H1 (cell line): ENCODE data around the gene SEC22C. TPM values are rescaled to one million over a fixed set of nuclear protein-coding genes. Genes with fewer than 3 reads are reported as not detected.

Experiments used
- CTCF ChIA-PET: fragments of 300-600 bp; sonication (Branson Sonifier 250); formaldehyde crosslinking; loops from one replicate; lab custom pipeline; 2021; ENCODE audit not compliant: partially characterized antibody; lab: Charles Lee
- POLR2A ChIA-PET: fragments of 300-600 bp; sonication (Branson Sonifier 250); formaldehyde crosslinking; loops from one replicate; lab custom pipeline; 2021; ENCODE audit warnings: inconsistent platforms; ENCODE audit not compliant: partially characterized antibody; lab: Charles Lee
- DNase-seq, 2 experiments: peaks; one replicate each; pipeline versions ENCODE4 v3.0.0 to v3.0.0-alpha.2; 2010 to 2022; ENCODE audit warnings: low spot score in 2 of 2, low read depth in 1 of 2, mixed read lengths in 1 of 2
- FAIRE-seq: peaks from 2 replicates; lab custom pipeline; 2011; peaks lifted over from hg19 to GRCh38; lab: Jason Lieb, UNC
- H2AFZ ChIP-seq: 2 replicates; pipeline ENCODE4 v1.8.1; 2012; ENCODE audit warnings: low read length, inconsistent platforms
- H2AK5ac ChIP-seq: 2 replicates; pipeline ENCODE4 v1.6.1; 2013; ENCODE audit warnings: low read depth, low read length
- H2BK120ac ChIP-seq: replicated peaks from 2 replicates; pipeline ENCODE3; 2013; ENCODE audit warnings: low read depth, low read length, inconsistent platforms
- H2BK12ac ChIP-seq: 2 replicates; pipeline ENCODE4 v1.6.1; 2013; ENCODE audit warnings: low read depth, low read length
- H2BK15ac ChIP-seq: 2 replicates; pipeline ENCODE4 v1.6.1; 2013; ENCODE audit warnings: low read length
- H2BK20ac ChIP-seq: 2 replicates; pipeline ENCODE4 v1.6.1; 2013; ENCODE audit warnings: low read length
- H2BK5ac ChIP-seq: 2 replicates; pipeline ENCODE4 v1.6.1; 2013; ENCODE audit warnings: low read depth, low read length
- H3K14ac ChIP-seq: 2 replicates; pipeline ENCODE4 v1.6.1; 2013; ENCODE audit warnings: inconsistent platforms; ENCODE audit not compliant: insufficient read length
- H3K18ac ChIP-seq: 2 replicates; pipeline ENCODE4 v1.6.1; 2013; ENCODE audit warnings: low read length; ENCODE audit errors: extremely low read depth
- H3K23ac ChIP-seq: 2 replicates; pipeline ENCODE4 v1.6.1; 2013; ENCODE audit warnings: inconsistent platforms; ENCODE audit not compliant: insufficient read length
- H3K23me2 ChIP-seq: 2 replicates; pipeline ENCODE4 v1.6.1; 2013; ENCODE audit warnings: low read depth, low read length
- H3K27ac ChIP-seq: 2 replicates; pipeline ENCODE4 v1.6.1; 2011; ENCODE audit warnings: low read depth, low read length, inconsistent platforms
- H3K27me3 ChIP-seq, 4 experiments: replicated peaks in 1 of 4; 1 replicate in 1 of 4; 2 replicates in 3 of 4; pipeline versions ENCODE4 v1.6.1 to v1.8.1; 2011 to 2013; ENCODE audit warnings: low read length in 3 of 4, mild to moderate bottlenecking in 3 of 4, inconsistent platforms in 2 of 4, mixed read lengths in 2 of 4, moderate library complexity in 1 of 4; ENCODE audit not compliant: control insufficient read depth in 3 of 4, insufficient read depth in 3 of 4; ENCODE audit errors: extremely low read depth in 1 of 4
- H3K36me3 ChIP-seq, 4 experiments: 2 replicates each; pipeline versions ENCODE4 v1.6.1 to v1.8.1; 2011 to 2013; ENCODE audit warnings: mild to moderate bottlenecking in 4 of 4, low read length in 3 of 4, moderate library complexity in 2 of 4, control low read depth in 1 of 4, inconsistent platforms in 1 of 4; ENCODE audit not compliant: insufficient read depth in 4 of 4, control insufficient read depth in 2 of 4
- H3K4ac ChIP-seq: replicated peaks from 2 replicates; pipeline ENCODE3; 2013; ENCODE audit warnings: low read length, low read depth, mixed read lengths, inconsistent platforms; ENCODE audit not compliant: insufficient read length
- H3K4me1 ChIP-seq, 4 experiments: replicated peaks in 1 of 4; 1 replicate in 1 of 4; 2 replicates in 3 of 4; pipeline versions ENCODE4 v1.6.1 to v1.8.1; 2011 to 2013; ENCODE audit warnings: low read length in 3 of 4, inconsistent platforms in 2 of 4, mixed read lengths in 1 of 4; ENCODE audit not compliant: insufficient read depth in 4 of 4, control insufficient read depth in 3 of 4
- H3K4me2 ChIP-seq, 2 experiments: 2 replicates each; pipeline versions ENCODE4 v1.6.1 to v1.8.1; 2011 to 2013; ENCODE audit warnings: low read depth in 2 of 2, low read length in 2 of 2, control low read depth in 1 of 2, inconsistent platforms in 1 of 2, mild to moderate bottlenecking in 1 of 2; ENCODE audit not compliant: insufficient read depth in 1 of 2
- H3K4me3 ChIP-seq, 4 experiments: fragments of 200-600, 300-600 bp in 1 of 4; sonication (generic), shearing (Covaris generic), sonication (Bioruptor Twin) in 1 of 4; 2 replicates each; pipeline versions ENCODE4 v1.5.1 to v1.8.1; 2011 to 2016; ENCODE audit warnings: low read length in 4 of 4, low read depth in 3 of 4, control low read depth in 2 of 4, inconsistent platforms in 2 of 4, mild to moderate bottlenecking in 2 of 4, mixed read lengths in 1 of 4, moderate library complexity in 1 of 4; ENCODE audit not compliant: insufficient read depth in 2 of 4; ENCODE audit errors: extremely low read depth in 1 of 4
- H3K56ac ChIP-seq: replicated peaks from 2 replicates; pipeline ENCODE3; 2013; ENCODE audit warnings: low read depth, mild to moderate bottlenecking, mixed read lengths, low read length, inconsistent platforms; ENCODE audit not compliant: insufficient read length
- H3K79me1 ChIP-seq: 2 replicates; pipeline ENCODE4 v1.6.1; 2013; ENCODE audit warnings: low read depth, low read length, control low read depth
- H3K79me2 ChIP-seq, 2 experiments: 2 replicates each; pipeline versions ENCODE4 v1.6.1 to v1.8.1; 2012 to 2013; ENCODE audit warnings: low read length in 2 of 2, mild to moderate bottlenecking in 2 of 2, inconsistent platforms in 1 of 2; ENCODE audit not compliant: insufficient read depth in 2 of 2, control insufficient read depth in 1 of 2
- H3K9ac ChIP-seq, 4 experiments: replicated peaks in 1 of 4; 1 replicate in 1 of 4; 2 replicates in 3 of 4; pipeline versions ENCODE4 v1.6.1 to v1.8.1; 2011 to 2013; ENCODE audit warnings: low read depth in 3 of 4, low read length in 3 of 4, control low read depth in 2 of 4, mild to moderate bottlenecking in 2 of 4, moderate library complexity in 2 of 4, inconsistent platforms in 1 of 4; ENCODE audit errors: extremely low read depth in 1 of 4
- H3K9me3 ChIP-seq, 2 experiments: 2 replicates each; pipeline versions ENCODE4 v1.6.1 to v1.8.1; 2012 to 2013; ENCODE audit warnings: mild to moderate bottlenecking in 2 of 2, moderate library complexity in 2 of 2, control low read depth in 1 of 2, inconsistent platforms in 1 of 2, low read depth in 1 of 2, low read length in 1 of 2, mixed read lengths in 1 of 2; ENCODE audit not compliant: insufficient read depth in 2 of 2
- H4K20me1 ChIP-seq, 2 experiments: replicated peaks in 1 of 2; 2 replicates each; pipeline versions ENCODE3 to v1.8.1; 2011 to 2013; ENCODE audit warnings: inconsistent platforms in 2 of 2, low read length in 2 of 2, mild to moderate bottlenecking in 1 of 2; ENCODE audit not compliant: insufficient read depth in 2 of 2, control insufficient read depth in 1 of 2
- H4K5ac ChIP-seq: 2 replicates; pipeline ENCODE4 v1.6.1; 2013; ENCODE audit warnings: low read length, low read depth, mixed read lengths, inconsistent platforms; ENCODE audit not compliant: insufficient read length
- H4K8ac ChIP-seq: 2 replicates; pipeline ENCODE4 v1.8.0; 2013; ENCODE audit warnings: mild to moderate bottlenecking, moderate library complexity, low read length, inconsistent platforms; ENCODE audit not compliant: insufficient read depth; ENCODE audit errors: extremely low read depth
- H4K91ac ChIP-seq: replicated peaks from 2 replicates; pipeline ENCODE3; 2013; ENCODE audit warnings: low read length, mixed read lengths, inconsistent platforms; ENCODE audit not compliant: insufficient read length
- BACH1 ChIP-seq: IDR thresholded peaks from 2 replicates; pipeline ENCODE4 v1.6.1; 2012; ENCODE audit warnings: low read length, improper control_type of control experiment
- BCL11A ChIP-seq, 2 experiments: IDR thresholded peaks; one replicate each; pipeline ENCODE4 v1.6.1; 2011; ENCODE audit warnings: low read depth in 2 of 2, low read length in 2 of 2, mild to moderate bottlenecking in 2 of 2
- EGR1 ChIP-seq: IDR thresholded peaks from 2 replicates; pipeline ENCODE4 v1.6.1; 2011; ENCODE audit warnings: low read depth, low read length, borderline replicate concordance
- EZH2 ChIP-seq: fragments of 200-600 bp; sonication (generic); IDR thresholded peaks from 2 replicates; pipeline ENCODE4 v1.7.1; 2012; ENCODE audit warnings: low read depth, mild to moderate bottlenecking, moderate library complexity, low read length, inconsistent platforms; ENCODE audit not compliant: severe bottlenecking
- GABPA ChIP-seq: IDR thresholded peaks from 2 replicates; pipeline ENCODE4 v1.6.1; 2011; ENCODE audit warnings: mild to moderate bottlenecking, low read length, moderate library complexity, borderline replicate concordance; ENCODE audit not compliant: insufficient read depth
- GTF2F1 ChIP-seq: IDR thresholded peaks from 2 replicates; pipeline ENCODE4 v1.6.1; 2012; ENCODE audit warnings: low read depth, low read length, improper control_type of control experiment, borderline replicate concordance
- JUN ChIP-seq: IDR thresholded peaks from 2 replicates; pipeline ENCODE4 v1.6.1; 2011; ENCODE audit warnings: low read depth, mild to moderate bottlenecking, improper control_type of control experiment, low read length
- POLR2AphosphoS5 ChIP-seq: IDR thresholded peaks from 2 replicates; pipeline ENCODE4 v1.6.1; 2011; ENCODE audit warnings: low read depth, low read length
- TAF7 ChIP-seq: optimal IDR thresholded peaks from 2 replicates; pipeline ENCODE3; 2011; ENCODE audit warnings: low read depth, mild to moderate bottlenecking, inconsistent platforms, low read length, moderate library complexity, borderline replicate concordance
- WGBS, 2 experiments: shearing (Covaris generic) in 1 of 2; methylation state at CpG; one replicate each; pipeline versions ENCODE4 v1.1.6 to v1.1.7; 2013 to 2015; ENCODE audit warnings: low lambda C conversion rate in 2 of 2, mixed read lengths in 2 of 2, inconsistent platforms in 1 of 2, low coverage in 1 of 2, missing lambda C conversion rate in 1 of 2; ENCODE audit not compliant: insufficient replicate concordance in 2 of 2, insufficient coverage in 1 of 2, insufficient read length in 1 of 2; ENCODE audit errors: extremely low coverage in 1 of 2, missing lambda C conversion rate in 1 of 2; 5-methylcytosine and 5-hydroxymethylcytosine counted together
- polyA plus RNA-seq, 7 experiments: library from polyadenylated mRNA; depleted of rRNA in 3 of 7; stranded (reverse) in 5 of 7; unstranded in 2 of 7; fragments of >200 nt in 5 of 7; fragments of 200-250 nt in 2 of 7; gene quantifications; 1 replicate in 5 of 7; 2 replicates in 1 of 7; 4 replicates in 1 of 7; pipeline versions ENCODE4 v1.2.1 to v1.2.3, GENCODE V29; 2011 to 2013; ENCODE audit warnings: missing spikeins in 2 of 7, mixed read lengths in 2 of 7
- total RNA-seq: library from RNA; stranded (reverse); fragmentation: NEBNext Ultra II Directional; extraction: Animal tissue kit (Norgen Biotek cat#: 25700); gene quantifications from 2 replicates; pipeline ENCODE4 v1.2.1, GENCODE V29; 2021
- TF ChIP-seq, protein P1 (sequence below): IDR thresholded peaks from 2 replicates; pipeline ENCODE4 v1.6.1; 2012; ENCODE audit warnings: inconsistent platforms
- TF ChIP-seq, protein P2 (sequence below): IDR thresholded peaks from 2 replicates; pipeline ENCODE4 v1.6.1; 2011; ENCODE audit warnings: low read length, improper control_type of control experiment

The SEC22C gene
- total and polyA plus RNA-seq, 2 of the 8 experiments (the other 6 are each of a cell fraction or from before 2014, with no cell fraction given): 23.4 to 38.3 TPM

DNA sequence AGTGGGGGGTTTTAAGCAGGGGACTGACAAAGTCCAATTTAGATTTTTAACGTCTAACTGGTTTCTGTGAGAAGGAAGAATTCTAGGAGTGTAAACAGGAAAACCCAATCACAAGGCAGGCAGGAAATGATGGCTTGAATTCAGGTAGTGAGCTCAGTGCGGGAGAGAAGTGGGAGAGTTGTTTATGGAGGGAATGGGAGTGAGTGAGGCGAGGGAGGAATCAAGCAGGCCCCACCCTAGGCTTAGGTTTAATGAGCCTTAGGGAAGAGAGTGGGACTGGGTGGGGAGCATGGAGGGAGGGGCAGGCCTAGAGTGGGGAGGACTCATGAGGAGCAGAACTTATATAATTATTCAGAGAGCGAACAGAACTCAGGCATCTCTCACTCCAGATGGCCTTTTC is 61.4 kb downstream of the SEC22C start:
- Histone ChIP-seq H3K23me2 (no peaks in the 10 kb centered on the region; the same call in 1 of the 2 replicates), H3K27me3 (no peaks in the 10 kb centered on the region), H3K79me2 (no peaks in the 10 kb centered on the region), H3K79me1 (no peaks in the 10 kb centered on the region), H2BK120ac (no peak overlapping the region), H3K18ac (no peak overlapping the region), H3K27ac (no peak overlapping the region), H4K8ac (no peak overlapping the region), H2BK15ac (no peak overlapping the region), H3K14ac (no peak overlapping the region), H4K91ac (no peak overlapping the region), H2AFZ (no peak overlapping the region), H3K9me3 (no peaks in the 10 kb centered on the region), H3K4me2 (no peak overlapping the region), H2BK5ac (no peak overlapping the region), H3K23ac (no peak overlapping the region), H3K36me3 (no peaks in the 10 kb centered on the region), H3K4me1 (no peaks in the 10 kb centered on the region), H2BK20ac (no peak overlapping the region), H4K5ac (no peak overlapping the region), H3K4me3 (no peak overlapping the region), H3K56ac (no peak overlapping the region), H2BK12ac (no peak overlapping the region), H2AK5ac (no peak overlapping the region), H3K9ac (no peak overlapping the region), H4K20me1 (no peaks in the 10 kb centered on the region), H3K4ac (no peak overlapping the region)
- CTCF ChIA-PET: interaction anchor here (1.9 to 23.3 kb wide), 2 partner anchors 11 to 22 kb away, joined by 19 to 458 read pairs; no protein-coding TSS in a partner anchor
- 81 to 100% methylated on average over 2 to 4 of the region's 4 CpGs for WGBS, 2 experiments
- POLR2A ChIA-PET: interaction anchor here (1.6 kb wide), 1 partner anchor 20 kb away, joined by 3 read pairs; no protein-coding TSS in a partner anchor
- DNase-seq (no peak), FAIRE-seq (no peak)
- TF ChIP-seq BCL11A (IDR thresholded peaks at IDR 0.05; ENCODE audit: low read depth in 2 of 2, low read length in 2 of 2) (no peak), JUN (no peak), GTF2F1 (no peak), EGR1 (no peak), TAF7 (no peak), POLR2AphosphoS5 (no peak), EZH2 (no peak), BACH1 (no peak), GABPA (no peak)
- TF ChIP-seq, protein P1, sequence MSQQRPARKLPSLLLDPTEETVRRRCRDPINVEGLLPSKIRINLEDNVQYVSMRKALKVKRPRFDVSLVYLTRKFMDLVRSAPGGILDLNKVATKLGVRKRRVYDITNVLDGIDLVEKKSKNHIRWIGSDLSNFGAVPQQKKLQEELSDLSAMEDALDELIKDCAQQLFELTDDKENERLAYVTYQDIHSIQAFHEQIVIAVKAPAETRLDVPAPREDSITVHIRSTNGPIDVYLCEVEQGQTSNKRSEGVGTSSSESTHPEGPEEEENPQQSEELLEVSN: no peak
- TF ChIP-seq, protein P2, sequence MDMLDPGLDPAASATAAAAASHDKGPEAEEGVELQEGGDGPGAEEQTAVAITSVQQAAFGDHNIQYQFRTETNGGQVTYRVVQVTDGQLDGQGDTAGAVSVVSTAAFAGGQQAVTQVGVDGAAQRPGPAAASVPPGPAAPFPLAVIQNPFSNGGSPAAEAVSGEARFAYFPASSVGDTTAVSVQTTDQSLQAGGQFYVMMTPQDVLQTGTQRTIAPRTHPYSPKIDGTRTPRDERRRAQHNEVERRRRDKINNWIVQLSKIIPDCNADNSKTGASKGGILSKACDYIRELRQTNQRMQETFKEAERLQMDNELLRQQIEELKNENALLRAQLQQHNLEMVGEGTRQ: no peak
